DMS153 (cell line): ENCODE data around the gene GP1BA.

ENCODE experiments used
- DNase-seq: peaks from one replicate; lab custom pipeline; 2025; lab: John Stamatoyannopoulos, UW

Gene GP1BA

DNA sequence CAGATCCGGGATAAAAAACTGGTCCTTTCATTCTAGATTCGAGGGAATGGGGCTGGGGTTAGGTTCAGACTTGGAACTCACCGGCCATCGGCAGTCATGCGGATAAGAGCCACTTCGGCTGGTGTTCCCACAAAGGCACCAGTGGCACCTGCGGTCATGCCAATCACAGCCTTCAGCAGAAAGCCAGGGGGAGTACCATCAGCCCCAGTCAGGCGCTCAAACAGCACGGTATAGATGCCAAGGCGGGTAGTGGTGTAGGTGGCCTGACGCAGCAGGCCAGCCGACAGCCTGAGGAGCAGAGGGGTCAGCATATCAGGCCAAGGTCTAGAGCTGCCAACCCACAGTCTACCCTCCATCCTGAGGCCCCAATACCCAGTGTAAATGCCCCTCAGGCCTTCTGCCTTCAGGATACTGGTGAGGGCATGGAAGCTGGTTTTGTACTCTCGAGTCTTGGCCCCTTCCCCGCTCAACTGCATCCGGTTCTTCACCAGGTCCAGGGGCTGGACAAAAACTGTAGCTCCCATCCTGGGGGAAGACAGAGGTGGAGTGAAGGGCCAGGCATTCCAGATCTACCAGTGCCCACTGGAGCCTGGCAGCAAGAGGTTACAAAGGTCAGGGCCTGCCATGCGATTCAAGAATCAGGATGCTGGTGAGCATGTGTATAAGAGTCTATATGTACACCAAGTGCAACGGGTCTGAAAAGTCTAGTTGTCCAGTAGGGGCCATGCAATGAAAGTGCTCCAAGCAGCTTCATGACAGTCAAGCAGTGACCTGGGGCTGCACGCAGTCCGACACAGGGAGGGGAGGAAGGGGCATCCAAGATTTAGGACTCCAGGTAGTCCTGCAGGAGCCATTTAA, 6.8 kb downstream of the GP1BA start:
- DNase-seq, result no peak

DNA sequence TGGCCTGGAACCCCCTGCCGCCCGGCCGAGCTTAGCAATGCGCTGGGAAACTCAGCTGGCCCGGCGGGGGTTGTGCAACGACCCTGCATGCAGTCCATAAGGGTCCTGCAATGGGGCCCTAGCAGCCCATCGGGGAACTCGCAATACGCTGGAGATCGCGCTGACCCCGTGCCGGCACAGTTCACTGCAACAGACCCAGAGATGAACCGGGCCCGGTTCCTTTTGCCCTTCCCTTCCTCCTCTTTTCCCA, 7.4 kb downstream of the GP1BA start:
- DNase-seq, result no peak

DNA sequence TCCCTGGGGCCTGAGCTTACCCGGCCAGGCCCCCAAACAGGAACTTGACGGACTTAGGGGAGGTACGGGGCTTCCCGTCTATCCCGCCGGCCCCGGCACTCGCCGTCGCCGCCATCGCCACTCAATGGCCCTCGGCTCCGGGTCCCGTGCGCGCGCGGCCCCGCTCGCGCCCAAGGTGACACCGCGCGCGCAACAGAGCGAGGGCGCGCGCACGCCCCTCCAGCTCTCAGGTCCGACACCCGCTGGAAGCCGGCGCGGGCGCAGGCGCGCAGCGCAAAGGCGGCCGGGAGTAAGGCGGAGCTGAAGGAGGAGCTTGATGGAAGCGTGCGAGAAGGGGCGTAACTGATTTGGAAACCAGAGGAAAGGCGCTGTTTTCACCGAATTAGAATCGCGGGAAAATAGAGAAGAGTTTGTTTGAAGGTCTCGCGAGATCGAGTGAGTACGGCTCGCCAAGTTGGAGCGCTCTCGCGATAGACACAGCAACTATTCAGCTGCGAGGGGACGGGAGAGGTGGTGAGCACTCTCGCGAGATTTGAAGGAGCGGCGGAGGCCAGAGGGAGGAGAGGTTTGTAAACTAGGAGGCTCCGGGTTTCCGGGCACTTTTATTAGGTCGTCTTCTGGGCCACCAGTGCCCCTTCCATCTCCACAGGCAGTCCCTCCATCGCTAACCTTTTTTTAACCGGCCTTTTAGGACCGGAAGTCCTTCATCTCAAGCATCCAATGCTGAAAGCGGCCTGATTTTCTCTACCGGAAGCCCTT, 7.9 kb downstream of the GP1BA start, which contains the start of the genes RNF167 and SLC25A11:
RNF167 (plus strand) TSS at position 473 of the 759 bp plus-strand sequence. CDS start 642 bp downstream, outside the sequence.
SLC25A11 (minus strand) TSS at position 251 of the 759 bp plus-strand sequence; CDS start at position 115, 136 bp downstream.
- DNase-seq, result peak; percentile 94

DNA sequence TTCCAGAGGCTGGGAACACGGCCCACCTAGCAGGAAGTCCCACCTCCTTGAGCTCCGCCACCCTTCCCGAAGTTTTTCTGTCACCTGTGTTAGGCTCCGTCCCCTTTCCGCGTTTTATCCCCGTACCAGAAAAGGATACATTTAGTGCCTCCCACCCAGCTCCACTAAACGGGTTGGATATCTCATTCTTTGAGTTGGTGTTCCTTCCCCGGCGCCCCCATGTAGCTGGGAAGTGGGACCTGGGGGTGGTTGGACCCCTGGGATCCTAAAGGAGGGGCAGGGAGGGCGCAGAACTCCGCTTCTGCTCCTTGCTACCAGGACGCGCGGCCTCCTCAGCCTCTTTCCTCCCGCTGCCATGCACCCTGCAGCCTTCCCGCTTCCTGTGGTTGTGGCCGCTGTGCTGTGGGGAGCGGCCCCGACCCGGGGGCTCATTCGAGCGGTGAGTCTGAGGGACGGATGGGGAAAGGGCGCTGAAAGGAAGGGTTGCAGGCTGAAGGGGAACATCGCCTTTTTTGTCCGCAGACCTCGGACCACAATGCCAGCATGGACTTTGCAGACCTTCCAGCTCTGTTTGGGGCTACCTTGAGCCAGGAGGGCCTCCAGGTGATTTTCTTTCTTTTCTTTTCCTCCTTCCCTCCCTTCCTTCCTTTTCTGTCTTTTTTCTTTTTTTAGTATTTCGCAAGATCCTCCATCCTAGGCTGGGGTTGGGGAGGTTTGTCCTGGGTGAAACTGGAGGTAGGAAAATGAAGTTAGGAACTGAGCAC, 8.7 kb downstream of the GP1BA start:
- DNase-seq, result no peak

DNA sequence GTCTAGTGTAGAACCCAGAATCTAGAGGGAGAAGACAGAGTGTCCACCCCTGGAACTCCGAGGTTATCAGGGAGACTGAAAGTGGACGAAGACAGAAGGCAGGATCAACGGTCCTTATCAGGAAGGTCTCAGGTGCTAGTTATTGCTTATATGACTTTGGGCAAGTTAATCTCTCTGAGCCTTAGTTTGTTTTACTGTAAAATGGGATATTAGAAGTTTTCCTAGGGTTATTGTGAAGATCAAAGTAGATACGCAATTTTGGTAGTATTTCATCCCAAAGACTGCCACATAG, 9.2 kb downstream of the GP1BA start:
- no peak for DNase-seq

DNA sequence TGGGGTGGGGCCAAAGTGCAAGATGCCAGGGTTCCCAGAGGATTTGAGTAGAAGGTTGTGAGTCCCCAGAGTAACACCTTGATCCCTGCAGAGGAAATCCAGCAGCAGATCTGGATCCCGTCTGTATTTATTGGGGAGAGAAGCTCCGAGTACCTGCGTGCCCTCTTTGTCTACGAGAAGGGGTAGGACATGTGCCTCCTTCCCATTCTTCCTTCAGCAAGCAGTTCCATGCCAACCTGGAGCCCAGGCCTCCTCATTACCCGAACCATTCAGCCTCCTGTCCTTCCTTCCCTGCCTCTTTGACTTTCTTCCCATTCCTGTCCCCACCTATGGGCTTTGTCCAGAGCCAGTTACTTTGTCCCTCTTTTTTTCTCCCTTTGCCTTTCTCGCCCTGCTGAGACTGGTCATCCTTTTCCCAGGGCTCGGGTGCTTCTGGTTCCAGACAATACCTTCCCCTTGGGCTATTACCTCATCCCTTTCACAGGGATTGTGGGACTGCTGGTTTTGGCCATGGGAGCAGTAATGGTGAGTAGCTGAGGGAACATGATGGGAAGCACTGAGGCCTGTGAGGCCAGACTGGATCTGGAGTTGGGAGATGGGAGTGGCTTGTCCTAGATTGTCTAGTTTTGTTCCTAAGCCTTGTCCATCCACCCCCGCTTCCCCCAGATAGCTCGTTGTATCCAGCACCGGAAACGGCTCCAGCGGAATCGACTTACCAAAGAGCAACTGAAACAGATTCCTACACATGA, 10.9 kb downstream of the GP1BA start:
- DNase-seq, result no peak

DNA sequence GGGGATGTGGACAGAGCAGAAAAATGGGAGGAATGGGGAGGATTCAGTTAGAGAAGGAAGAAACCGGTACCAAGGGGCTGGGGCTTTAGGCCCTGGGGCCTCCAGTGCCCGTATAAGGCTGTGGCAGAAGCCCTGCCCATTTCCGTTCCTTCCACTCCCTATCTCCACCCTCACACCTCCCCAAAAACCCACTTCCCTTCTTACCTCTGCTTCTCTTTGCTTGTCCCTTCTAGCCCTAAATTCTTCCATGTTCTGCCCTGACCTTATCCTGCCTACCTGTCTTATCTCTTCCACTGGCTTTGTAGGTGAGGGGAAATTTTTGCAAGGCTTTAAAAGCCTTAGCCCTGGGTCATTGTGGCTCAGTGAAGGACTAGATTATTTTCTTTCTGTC, 12.1 kb downstream of the GP1BA start:
- DNase-seq, result no peak

DNA sequence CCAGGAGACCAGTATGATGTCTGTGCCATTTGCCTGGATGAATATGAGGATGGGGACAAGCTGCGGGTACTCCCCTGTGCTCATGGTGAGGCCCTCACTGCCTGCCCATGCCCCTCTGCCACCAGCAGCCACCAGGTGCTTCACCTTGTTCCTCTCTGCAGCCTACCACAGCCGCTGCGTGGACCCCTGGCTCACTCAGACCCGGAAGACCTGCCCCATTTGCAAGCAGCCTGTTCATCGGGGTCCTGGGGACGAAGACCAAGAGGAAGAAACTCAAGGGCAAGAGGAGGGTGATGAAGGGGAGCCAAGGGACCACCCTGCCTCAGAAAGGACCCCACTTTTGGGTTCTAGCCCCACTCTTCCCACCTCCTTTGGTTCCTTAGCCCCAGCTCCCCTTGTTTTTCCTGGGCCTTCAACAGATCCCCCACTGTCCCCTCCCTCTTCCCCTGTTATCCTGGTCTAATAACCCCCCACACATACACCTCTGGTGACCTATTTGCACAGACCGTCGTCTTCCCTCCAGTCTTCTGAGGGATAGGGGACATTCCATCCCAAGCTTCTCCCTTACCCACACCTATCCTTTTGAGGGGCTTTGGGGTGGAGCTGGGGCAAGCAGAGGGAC, 12.6 kb downstream of the GP1BA start:
- DNase-seq, result no peak

DNA sequence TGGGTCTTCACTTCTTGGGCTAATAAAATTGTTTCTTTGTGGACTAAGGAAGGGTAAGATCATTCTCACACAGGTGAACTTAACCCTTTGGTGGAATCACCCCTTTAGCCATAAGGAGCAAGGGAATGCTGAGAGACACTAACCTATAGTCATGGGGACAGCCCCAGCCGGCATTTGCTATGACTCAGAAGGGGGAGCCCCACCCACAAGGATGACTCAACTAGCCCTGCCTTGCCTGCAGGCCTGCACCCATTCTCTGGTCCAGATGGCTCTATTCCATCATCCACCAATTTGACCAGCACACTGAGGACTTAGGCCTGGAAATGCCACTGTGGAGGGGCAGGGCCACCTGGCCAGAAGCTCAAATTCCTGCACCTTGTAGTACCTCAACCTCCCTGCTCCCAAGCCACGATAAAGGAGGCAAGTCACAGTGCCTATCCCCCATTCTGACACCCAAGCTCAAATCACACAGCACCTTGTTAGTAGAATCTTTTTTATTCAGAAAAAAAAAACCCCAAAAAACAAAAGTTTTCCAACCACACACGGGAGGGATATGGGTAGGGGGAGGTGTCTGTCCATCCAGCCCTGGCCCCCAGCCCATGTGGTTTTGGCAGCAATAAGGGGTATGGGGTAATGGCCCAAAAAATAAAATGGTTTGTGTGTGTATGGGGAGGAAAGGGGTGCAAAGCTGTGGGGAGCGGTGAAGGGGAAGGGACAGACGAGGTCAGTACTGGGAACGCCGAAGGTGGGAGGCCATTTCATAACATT, 13.3 kb downstream of the GP1BA start:
- no peak for DNase-seq

DNA sequence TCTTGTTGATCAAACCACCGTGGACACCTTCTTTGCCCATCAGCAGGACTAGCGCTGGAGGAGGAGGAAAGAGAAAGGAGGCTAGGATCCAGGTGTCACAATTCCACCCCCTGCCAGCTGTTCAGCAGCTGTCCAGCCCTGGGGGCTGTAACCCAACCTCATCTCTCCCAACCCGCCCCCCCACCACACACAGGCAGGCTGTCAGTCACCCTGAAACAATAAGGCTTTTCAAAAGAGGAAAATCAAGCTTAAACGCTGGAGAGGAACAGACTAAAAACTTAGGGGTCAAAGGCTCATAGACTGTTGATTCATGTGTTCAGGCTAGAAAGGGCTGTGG, 13.8 kb downstream of the GP1BA start:
- no peak for DNase-seq

DNA sequence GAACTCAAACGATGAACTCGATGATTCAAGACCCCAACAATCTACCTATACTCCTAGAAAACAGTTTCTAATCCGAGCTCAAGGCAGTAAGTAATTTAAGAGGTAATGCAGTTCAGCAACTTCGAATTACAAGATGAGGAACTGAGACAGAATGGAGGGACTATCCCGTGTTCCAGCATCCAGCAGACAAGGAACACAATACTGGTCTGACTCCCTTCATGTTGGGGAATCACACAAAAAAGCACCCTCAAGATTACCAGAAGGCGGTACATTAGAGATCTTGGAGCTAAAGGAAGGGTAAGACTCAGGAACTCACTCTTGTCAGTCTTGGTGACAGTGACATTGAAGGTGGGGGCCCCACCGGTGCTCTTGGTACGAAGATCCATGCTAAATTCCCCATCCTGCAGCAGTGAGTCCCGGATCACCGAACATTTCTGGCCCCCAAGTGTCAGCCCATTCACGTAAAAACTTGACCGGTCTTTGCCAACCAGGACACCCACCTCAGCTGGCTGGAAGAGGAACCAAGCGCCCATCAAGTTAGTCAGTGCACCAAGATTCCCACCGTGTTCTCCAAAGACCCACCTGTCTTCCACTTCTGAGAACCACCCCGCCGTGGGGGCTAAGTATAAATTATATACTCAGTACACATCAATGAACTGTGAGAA, 14.4 kb downstream of the GP1BA start:
- DNase-seq, result no peak

DNA sequence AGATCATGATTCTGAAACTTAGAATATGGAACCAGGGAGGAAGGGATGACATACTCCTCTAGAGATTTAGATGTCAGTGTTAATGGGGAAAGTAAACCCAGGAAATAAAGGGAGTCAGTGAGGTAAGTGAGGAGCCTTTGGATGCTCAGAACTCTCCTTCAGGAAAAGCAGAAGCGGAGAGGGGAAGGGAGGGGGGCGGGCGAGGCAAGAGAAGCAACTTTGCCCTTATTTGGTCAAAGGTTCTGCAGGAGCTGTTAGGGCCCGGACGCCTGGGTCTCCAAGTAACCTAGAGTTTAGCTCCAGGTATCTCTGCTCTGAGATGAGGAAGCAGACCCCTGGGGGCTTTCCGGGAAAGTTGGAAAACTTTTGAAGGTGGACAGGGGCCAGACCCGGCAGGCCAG, 14.9 kb downstream of the GP1BA start:
- no peak for DNase-seq

DNA sequence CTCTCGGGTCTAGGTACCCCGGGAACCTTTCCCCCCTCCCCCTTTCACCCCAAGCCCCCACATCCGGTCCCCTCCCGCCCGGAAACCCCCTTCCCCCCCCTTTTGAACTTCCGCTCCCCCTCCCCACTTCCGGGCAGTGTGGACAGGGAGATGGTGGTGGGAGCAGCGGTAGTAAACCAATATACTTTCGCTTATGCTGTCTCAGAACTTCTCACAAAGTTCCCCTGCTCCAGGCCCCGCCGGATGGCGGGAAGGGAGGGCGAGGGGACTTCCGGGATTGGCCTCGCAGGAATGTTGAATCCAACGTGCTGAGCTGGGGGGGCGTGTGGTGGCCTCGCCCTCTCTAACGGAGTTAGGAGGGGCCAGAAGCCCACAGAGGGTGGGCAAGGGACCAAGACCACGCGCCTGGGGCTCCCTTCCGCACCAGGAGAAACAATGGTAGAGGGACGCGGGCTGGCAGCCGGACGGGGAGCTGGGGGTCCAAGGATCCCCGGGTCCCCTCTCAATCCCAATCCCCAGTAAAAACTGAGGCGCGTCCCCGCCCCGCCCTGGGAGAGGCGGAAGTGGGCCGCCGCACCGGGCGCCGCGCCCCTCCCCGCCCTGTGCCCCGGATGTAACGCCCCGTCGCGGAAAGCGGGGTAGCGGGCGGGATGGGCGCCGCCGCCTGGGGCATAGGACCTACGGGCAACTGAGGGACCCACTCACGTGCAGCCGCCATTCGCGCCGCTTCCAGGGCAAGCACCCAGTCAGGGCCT, 15.5 kb downstream of the GP1BA start:
- no peak for DNase-seq

DNA sequence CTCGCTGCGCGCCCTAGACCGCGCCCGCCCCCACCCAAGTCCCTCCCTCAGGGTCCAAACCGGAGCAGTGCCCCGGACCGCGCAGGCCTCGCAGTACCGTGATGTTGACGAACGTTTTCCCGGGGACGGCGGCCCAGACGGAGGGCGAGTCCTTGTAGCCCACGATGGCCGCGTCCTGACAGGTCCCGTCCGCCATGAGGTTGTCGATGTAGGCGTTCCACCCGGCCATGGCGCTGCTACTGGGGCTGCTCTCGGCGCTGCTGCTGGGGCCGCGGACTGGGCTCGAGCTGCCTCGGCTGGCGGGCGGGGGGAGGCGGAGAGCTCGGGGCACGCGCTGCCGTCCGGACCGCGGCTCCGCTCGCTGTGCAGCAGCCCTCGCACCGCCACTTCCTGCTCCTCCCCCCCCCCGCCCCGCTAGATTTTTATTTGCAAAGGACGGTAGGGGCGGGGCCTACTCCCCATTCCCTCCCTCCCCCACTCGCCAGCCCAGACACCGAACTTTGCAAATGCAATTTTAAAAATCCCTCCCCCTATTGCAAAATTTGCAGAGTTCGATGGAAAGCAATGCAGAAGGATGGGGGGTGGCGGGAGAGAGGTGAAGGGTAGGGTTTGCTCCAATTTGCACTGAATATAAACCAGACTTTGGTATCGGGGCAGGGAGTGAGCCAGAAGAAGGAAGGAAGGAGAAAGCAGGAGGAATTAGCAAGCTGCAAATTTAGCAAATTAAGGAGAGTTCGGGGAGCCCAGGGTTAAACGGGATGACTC, 16.3 kb downstream of the GP1BA start, which contains the start of gene PFN1:
PFN1 (minus strand) TSS at position 365 of the 765 bp plus-strand sequence; CDS start at position 229, 136 bp downstream.
- DNase-seq, result peak; percentile 14

DNA sequence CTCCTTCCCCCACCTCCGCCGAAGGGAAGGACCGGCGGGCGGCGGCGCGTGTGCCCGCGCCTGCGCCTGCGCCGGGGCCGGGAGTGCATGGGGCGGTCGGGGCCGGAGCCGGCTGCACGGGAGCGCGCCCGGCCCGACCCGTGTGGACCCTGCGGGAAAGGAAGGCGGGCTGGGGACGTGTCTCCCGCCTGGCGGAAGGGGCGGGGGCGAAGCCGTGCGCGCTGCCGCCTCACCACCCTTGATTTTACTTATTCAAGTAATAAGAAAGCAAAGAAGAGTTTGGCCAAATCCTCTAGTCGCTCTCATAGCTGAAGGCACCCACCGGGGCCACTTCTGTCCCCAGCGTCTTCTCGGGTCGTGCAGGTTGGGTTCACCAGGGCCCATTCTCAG, 16.8 kb downstream of the GP1BA start:
- peak; percentile 53 for DNase-seq

DNA sequence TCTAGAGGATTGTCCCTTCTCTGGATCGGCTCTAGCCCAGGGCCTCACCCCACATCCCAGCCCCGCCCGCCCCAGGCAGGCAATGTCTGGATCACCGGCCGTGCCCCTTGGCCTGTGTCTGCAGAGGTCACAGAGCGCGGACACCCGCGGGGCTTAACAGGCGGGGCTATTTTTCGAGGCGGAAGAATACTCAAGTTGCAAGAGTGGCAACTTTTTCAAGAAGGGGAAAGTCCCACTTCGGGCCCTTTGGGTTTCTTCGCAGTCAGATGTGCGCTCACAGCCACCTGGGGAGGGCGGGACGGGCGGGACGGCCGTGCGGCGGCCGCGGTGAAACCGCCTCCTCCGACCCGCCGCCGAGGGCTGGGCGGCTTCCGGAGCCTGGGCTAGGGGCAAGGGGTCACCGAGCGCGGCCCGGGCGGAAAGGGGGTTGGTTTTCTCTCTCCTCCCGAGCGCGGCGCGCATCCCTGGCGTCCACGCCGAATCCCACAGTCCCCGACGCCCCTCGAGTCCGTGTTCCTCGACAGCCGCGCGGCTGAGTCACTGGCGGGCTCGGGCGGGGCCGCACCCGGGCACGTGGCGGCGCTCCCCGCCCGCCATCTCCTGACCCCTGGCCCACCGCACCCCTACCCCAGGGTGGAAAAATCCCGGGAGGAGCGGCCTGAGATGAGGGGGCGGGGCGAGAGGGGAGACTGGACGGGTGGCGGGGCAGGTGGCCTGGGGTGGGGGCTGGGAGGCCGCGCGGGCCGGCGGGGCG, 17.4 kb downstream of the GP1BA start:
- DNase-seq, result no peak

DNA sequence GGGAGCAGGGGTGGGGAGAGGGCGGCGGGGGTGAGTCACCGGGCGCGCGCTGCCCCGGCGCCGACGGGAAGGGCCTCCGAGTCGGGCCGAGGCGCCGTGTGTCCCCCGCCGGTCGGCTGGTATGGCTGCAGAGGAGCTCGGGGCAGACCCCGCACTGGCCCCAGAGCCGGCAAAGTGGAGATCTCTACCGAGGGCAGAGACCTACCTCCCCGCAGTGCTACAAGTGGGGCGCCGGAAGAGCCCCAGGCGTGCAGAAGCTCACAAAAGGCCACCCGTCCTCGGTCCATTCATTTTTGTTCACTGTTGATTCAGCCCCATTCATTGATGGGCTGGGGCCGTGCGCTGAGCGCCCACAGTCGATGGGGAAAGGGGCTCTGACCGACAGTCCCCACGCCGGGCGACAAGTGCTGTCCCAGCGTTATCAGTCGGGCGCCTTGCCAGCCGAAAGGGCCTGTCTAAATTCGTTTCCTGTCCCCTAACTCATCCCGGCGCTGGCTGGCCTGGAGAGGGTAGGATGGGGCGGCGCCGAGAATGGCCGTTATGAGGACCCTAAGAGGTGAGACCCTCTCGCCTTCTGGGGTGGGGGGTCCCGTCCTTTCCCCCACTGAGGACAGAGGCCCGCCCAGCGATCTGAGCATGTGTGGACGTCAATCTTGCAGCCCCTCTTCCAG, 18.1 kb downstream of the GP1BA start:
- DNase-seq, result no peak
